HCT116 (cell line): Measurements from ENCODE around the gene CD63. TPM values are rescaled to one million over a fixed set of nuclear protein-coding genes. Genes with fewer than 3 reads are reported as not detected.

Source experiments
- ATAC-seq: fragments of 200-7000 bp; cut with Tn5 transposase; 2 replicates; pipeline ENCODE4 v1.9.1; 2020; ENCODE audit warnings: mild to moderate bottlenecking, moderate library complexity
- BruUV-seq: library from RNA; stranded (reverse); fragments of 400-500 nt; replicated peaks from 2 replicates; lab custom pipeline; 2021; lab: Mats Ljungman, UMichigan
- CTCF ChIA-PET: fragments of 300-600 bp; sonication (Branson Sonifier 250); formaldehyde crosslinking; loops from one replicate; lab custom pipeline; 2021; ENCODE audit warnings: antibody characterized with exemption; lab: Charles Lee
- POLR2A ChIA-PET: fragments of 300-600, 350-600 bp; sonication (Branson Sonifier 250); formaldehyde crosslinking; loops from one replicate; lab custom pipeline; 2021; ENCODE audit warnings: antibody characterized with exemption; lab: Charles Lee
- RAD21 ChIA-PET, 2 experiments: fragments of 300-600 bp; sonication (Branson Sonifier 250); formaldehyde crosslinking; loops; one replicate each; lab custom pipeline; 2023; ENCODE audit warnings: low total read pairs in 2 of 2; ENCODE audit not compliant: uncharacterized antibody in 2 of 2, unreplicated experiment in 2 of 2, low non-redundant PET in 1 of 2; lab: Charles Lee
- DNase-seq: peaks from one replicate; pipeline ENCODE4 v3.0.0-alpha.2; 2010; ENCODE audit warnings: low read depth, low spot score
- H2AFZ ChIP-seq: fragments of 200-600 bp; shearing (Covaris generic), sonication (generic); 2 replicates; pipeline ENCODE4 v1.6.1; 2017; ENCODE audit warnings: low read depth, mixed run types, mixed read lengths, antibody characterized with exemption, low read length; ENCODE audit not compliant: poor library complexity, severe bottlenecking
- H3K27ac ChIP-seq: 2 replicates; pipeline ENCODE4 v1.5.1; 2012; ENCODE audit warnings: low read depth, low read length
- H3K27me3 ChIP-seq: fragments of 200-600 bp; sonication (generic); 2 replicates; pipeline ENCODE4 v1.6.1; 2016; ENCODE audit warnings: mixed run types, low read length, mixed read lengths; ENCODE audit not compliant: insufficient read depth
- H3K36me3 ChIP-seq, 2 experiments: fragments of 200-500 bp in 1 of 2; fragments of 200-600 bp in 1 of 2; sonication (Bioruptor generic) in 1 of 2; sonication (generic) in 1 of 2; 2 replicates each; pipeline versions ENCODE4 v1.5.1 to v1.6.1; 2014 to 2016; ENCODE audit warnings: low read length in 2 of 2, inconsistent platforms in 1 of 2, mixed read lengths in 1 of 2, mixed run types in 1 of 2; ENCODE audit not compliant: insufficient read depth in 2 of 2, control insufficient read depth in 1 of 2
- H3K4me1 ChIP-seq, 2 experiments: fragments of 200-600 bp in 1 of 2; sonication (generic) in 1 of 2; 2 replicates each; pipeline versions ENCODE4 v1.5.1 to v1.6.1; 2012 to 2017; ENCODE audit warnings: low read length in 2 of 2, inconsistent platforms in 1 of 2, mild to moderate bottlenecking in 1 of 2, mixed read lengths in 1 of 2, mixed run types in 1 of 2, moderate library complexity in 1 of 2; ENCODE audit not compliant: insufficient read depth in 2 of 2, control insufficient read depth in 1 of 2
- H3K4me2 ChIP-seq: fragments of 200-600 bp; sonication (generic); 2 replicates; pipeline ENCODE4 v1.6.1; 2017; ENCODE audit warnings: mixed run types, low read length, mixed read lengths
- H3K4me3 ChIP-seq, 2 experiments: fragments of 200-600 bp in 1 of 2; sonication (generic) in 1 of 2; replicated peaks in 1 of 2; 2 replicates each; pipeline ENCODE4 v1.5.1; 2011 to 2016; ENCODE audit warnings: low read length in 2 of 2, control low read depth in 1 of 2, low read depth in 1 of 2, mild to moderate bottlenecking in 1 of 2, mixed read lengths in 1 of 2, mixed run types in 1 of 2
- H3K79me2 ChIP-seq: fragments of 200-600 bp; sonication (generic); 2 replicates; pipeline ENCODE4 v1.6.1; 2017; ENCODE audit warnings: mild to moderate bottlenecking, mixed run types, low read length, moderate library complexity, mixed read lengths; ENCODE audit not compliant: insufficient read depth
- H3K9ac ChIP-seq: fragments of 200-600 bp; sonication (generic); 2 replicates; pipeline ENCODE4 v1.6.1; 2016; ENCODE audit warnings: low read length, mixed read lengths
- H3K9me2 ChIP-seq: fragments of 200-600 bp; sonication (generic), shearing (Covaris generic); 2 replicates; pipeline ENCODE4 v1.6.1; 2017; ENCODE audit warnings: mixed run types, mild to moderate bottlenecking, moderate library complexity; ENCODE audit not compliant: insufficient read depth
- H3K9me3 ChIP-seq, 2 experiments: fragments of 200-500 bp in 1 of 2; fragments of 200-600 bp in 1 of 2; sonication (Bioruptor generic) in 1 of 2; sonication (generic) in 1 of 2; 2 replicates each; pipeline ENCODE4 v1.6.1; 2014 to 2017; ENCODE audit warnings: low read length in 2 of 2, mixed read lengths in 2 of 2, inconsistent platforms in 1 of 2, low read depth in 1 of 2, mild to moderate bottlenecking in 1 of 2, mixed run types in 1 of 2, moderate library complexity in 1 of 2; ENCODE audit not compliant: control insufficient read depth in 1 of 2, insufficient read depth in 1 of 2
- H4K20me1 ChIP-seq: fragments of 200-600 bp; sonication (generic), shearing (Covaris generic); 2 replicates; pipeline ENCODE4 v1.6.1; 2017; ENCODE audit warnings: mixed run types, mild to moderate bottlenecking, moderate library complexity; ENCODE audit not compliant: insufficient read depth
- ATF3 ChIP-seq: IDR thresholded peaks from 2 replicates; pipeline ENCODE4 v1.6.1; 2012
- CEBPB ChIP-seq: IDR thresholded peaks from 2 replicates; pipeline ENCODE4 v1.6.1; 2012; ENCODE audit warnings: low read depth
- EGR1 ChIP-seq: IDR thresholded peaks from 2 replicates; pipeline ENCODE4 v1.6.1; 2012; ENCODE audit warnings: low read depth
- EZH2 ChIP-seq: fragments of 200-600 bp; sonication (generic); IDR thresholded peaks from 2 replicates; pipeline ENCODE4 v1.6.1; 2017; ENCODE audit warnings: antibody characterized with exemption, mixed run types
- EZH2phosphoT487 ChIP-seq: fragments of 200-600 bp; IDR thresholded peaks from 2 replicates; pipeline ENCODE4 v1.6.1; 2018; ENCODE audit warnings: antibody characterized with exemption, borderline replicate concordance
- FOSL1 ChIP-seq: IDR thresholded peaks from 2 replicates; pipeline ENCODE4 v1.6.1; 2012; ENCODE audit warnings: low read depth
- JUND ChIP-seq: IDR thresholded peaks from 2 replicates; pipeline ENCODE4 v1.6.1; 2012
- POLR2A ChIP-seq: IDR thresholded peaks from 2 replicates; pipeline ENCODE4 v1.7.0; 2011; ENCODE audit warnings: borderline replicate concordance; ENCODE audit not compliant: insufficient read depth, insufficient read length; ENCODE audit errors: extremely low read depth
- RAD21 ChIP-seq: IDR thresholded peaks from 2 replicates; pipeline ENCODE4 v1.6.1; 2012; ENCODE audit warnings: low read depth, mild to moderate bottlenecking
- SIN3A ChIP-seq: IDR thresholded peaks from 2 replicates; pipeline ENCODE4 v1.6.1; 2012; ENCODE audit warnings: low read depth
- SP1 ChIP-seq: IDR thresholded peaks from 2 replicates; pipeline ENCODE4 v1.6.1; 2012; ENCODE audit warnings: low read depth
- ZNF274 ChIP-seq: fragments of 200-500 bp; sonication (Bioruptor generic); IDR thresholded peaks from 2 replicates; pipeline ENCODE4 v1.6.1; 2014; ENCODE audit warnings: mild to moderate bottlenecking, low read depth, low read length, inconsistent platforms
- intact Hi-C: fragments of 100-400 bp; cut with micrococcal nuclease; formaldehyde crosslinking; loops from 2 replicates; pipeline ENCODE4 v1.10.0; 2022
- total RNA-seq: library from RNA; stranded (reverse); gene quantifications from one replicate; pipeline ENCODE4 v1.2.1, GENCODE V29; 2021; ENCODE audit not compliant: unreplicated experiment
- TF ChIP-seq, protein P1 (sequence below): IDR thresholded peaks from 2 replicates; pipeline ENCODE4 v1.6.1; 2012; ENCODE audit warnings: low read depth

Gene CD63
- total RNA-seq, 1 experiment from 2014 or later = 355 TPM

DNA sequence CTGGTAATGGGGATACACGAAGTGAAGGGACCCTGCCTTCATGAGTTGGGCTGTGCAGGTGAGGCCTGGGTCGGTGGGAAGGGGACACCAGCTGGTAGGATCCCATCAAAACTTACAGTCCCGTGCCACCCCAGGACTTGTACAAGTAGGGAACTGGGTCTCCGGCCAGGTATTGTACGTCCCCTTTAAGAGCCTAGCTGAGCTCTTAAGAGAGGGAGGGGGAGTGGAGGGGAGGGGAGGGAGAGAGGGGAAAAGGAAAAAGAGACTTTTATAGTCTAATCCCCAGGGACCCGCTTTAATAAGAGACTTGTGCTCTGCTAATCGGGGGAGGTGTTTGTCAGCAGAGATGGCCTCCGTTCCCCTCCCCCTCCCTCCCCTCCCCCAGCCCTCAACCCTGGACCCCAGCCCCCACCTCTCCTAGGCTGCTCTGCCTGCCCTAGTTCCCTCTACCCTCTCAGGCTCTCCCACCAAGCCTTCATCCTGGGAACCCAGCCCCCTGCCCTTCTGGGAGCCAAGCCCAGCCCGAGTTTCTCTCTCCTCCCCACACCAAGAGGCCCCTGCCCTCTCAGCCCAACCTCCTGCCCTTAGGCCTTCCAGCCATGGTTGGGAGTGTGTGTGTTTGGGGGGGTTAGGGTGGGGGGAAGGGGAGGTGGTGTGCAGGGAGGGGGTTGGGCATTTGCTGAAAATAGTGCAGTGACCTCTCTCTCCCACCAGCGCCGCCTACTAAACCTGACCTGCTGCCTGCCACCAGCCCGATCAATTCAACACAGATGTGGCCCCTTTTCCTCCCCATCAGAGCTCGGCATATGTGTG lies 16.8 kb upstream of the CD63 start:
- no peak overlapping the region for H3K27ac ChIP-seq
- no TSS peak for BruUV-seq
- H3K4me1 ChIP-seq = peaks cover 7 to 27% of the 10 kb centered on the region in 2 experiments
- no peak overlapping the region for H2AFZ ChIP-seq
- ChIA-PET CTCF (no interaction called here), POLR2A (interaction anchor here (1.3 kb wide), 1 partner anchor 84 kb away, joined by 4 read pairs; the partner anchor contains the start of gene DNAJC14), RAD21 (no interaction called here)
- H3K36me3 ChIP-seq = no peaks in the 10 kb centered on the region
- no peak overlapping the region for H3K4me3 ChIP-seq
- H3K27me3 ChIP-seq = no peaks in the 10 kb centered on the region
- peaks cover 3% of the 10 kb centered on the region; the same call in 1 of the 2 replicates for H3K79me2 ChIP-seq
- no peaks in the 10 kb centered on the region for H4K20me1 ChIP-seq
- DNase-seq = no peak
- H3K9me3 ChIP-seq = no peaks in the 10 kb centered on the region
- intact Hi-C loops = no loop called here
- TF ChIP-seq EZH2phosphoT487 (no peak), FOSL1 (no peak), EZH2 (no peak), JUND (no peak), POLR2A (no peak), EGR1 (no peak), SIN3A (no peak), ZNF274 (no peak), SP1 (no peak)
- no peak overlapping the region for H3K4me2 ChIP-seq
- no peak for ATAC-seq
- H3K9me2 ChIP-seq = no peaks in the 10 kb centered on the region
- H3K9ac ChIP-seq = no peak overlapping the region

- no peak overlapping the region for H2AFZ ChIP-seq
- RAD21 ChIA-PET = no interaction called here
- H3K27me3 ChIP-seq = no peaks in the 10 kb centered on the region
- H3K4me1 ChIP-seq = peaks cover 7 to 27% of the 10 kb centered on the region in 2 experiments
- CTCF ChIA-PET = interaction anchor here (1.1 to 1.5 kb wide), 2 partner anchors 183 to 303 kb away, joined by 3 read pairs; partner anchors contain the start of gene PYM1
- H3K9me2 ChIP-seq = no peaks in the 10 kb centered on the region
- intact Hi-C loops = no loop called here
- no peaks in the 10 kb centered on the region for H3K36me3 ChIP-seq
- ATAC-seq (no peak), DNase-seq (no peak)
- H3K4me3 ChIP-seq = peak overlapping the region; percentile 55 to 80
- peak overlapping the region; percentile 97 for H3K4me2 ChIP-seq
- H3K79me2 ChIP-seq = peaks cover 3% of the 10 kb centered on the region; the same call in 1 of the 2 replicates
- H3K9me3 ChIP-seq = no peaks in the 10 kb centered on the region
- peak overlapping the region; percentile 69 for H3K9ac ChIP-seq
- no TSS peak for BruUV-seq
- H3K27ac ChIP-seq = no peak overlapping the region
- H4K20me1 ChIP-seq = no peaks in the 10 kb centered on the region
- POLR2A ChIA-PET = interaction anchor here (0.5 to 1.1 kb wide), 3 partner anchors 8 to 23 kb away, joined by 3 read pairs; no protein-coding TSS in a partner anchor
- no peak for TF ChIP-seq JUND
- no peak for TF ChIP-seq ATF3
- TF ChIP-seq RAD21 = no peak
- no peak for TF ChIP-seq CEBPB
- TF ChIP-seq, protein P1, sequence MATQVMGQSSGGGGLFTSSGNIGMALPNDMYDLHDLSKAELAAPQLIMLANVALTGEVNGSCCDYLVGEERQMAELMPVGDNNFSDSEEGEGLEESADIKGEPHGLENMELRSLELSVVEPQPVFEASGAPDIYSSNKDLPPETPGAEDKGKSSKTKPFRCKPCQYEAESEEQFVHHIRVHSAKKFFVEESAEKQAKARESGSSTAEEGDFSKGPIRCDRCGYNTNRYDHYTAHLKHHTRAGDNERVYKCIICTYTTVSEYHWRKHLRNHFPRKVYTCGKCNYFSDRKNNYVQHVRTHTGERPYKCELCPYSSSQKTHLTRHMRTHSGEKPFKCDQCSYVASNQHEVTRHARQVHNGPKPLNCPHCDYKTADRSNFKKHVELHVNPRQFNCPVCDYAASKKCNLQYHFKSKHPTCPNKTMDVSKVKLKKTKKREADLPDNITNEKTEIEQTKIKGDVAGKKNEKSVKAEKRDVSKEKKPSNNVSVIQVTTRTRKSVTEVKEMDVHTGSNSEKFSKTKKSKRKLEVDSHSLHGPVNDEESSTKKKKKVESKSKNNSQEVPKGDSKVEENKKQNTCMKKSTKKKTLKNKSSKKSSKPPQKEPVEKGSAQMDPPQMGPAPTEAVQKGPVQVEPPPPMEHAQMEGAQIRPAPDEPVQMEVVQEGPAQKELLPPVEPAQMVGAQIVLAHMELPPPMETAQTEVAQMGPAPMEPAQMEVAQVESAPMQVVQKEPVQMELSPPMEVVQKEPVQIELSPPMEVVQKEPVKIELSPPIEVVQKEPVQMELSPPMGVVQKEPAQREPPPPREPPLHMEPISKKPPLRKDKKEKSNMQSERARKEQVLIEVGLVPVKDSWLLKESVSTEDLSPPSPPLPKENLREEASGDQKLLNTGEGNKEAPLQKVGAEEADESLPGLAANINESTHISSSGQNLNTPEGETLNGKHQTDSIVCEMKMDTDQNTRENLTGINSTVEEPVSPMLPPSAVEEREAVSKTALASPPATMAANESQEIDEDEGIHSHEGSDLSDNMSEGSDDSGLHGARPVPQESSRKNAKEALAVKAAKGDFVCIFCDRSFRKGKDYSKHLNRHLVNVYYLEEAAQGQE = no peak
- no peak for TF ChIP-seq ZNF274
- no peak for TF ChIP-seq EGR1
These were observed 15.7 kb upstream of the CD63 start for GRCh38 chr12:55744340-55745030.
